Gastroesophageal sphincter (tissue), 4 donors: ENCODE results near the gene FAM219A. TPM values are rescaled to one million over a fixed set of nuclear protein-coding genes. Genes with fewer than 3 reads are reported as not detected.
"Not testable (repeated sequence)": the region's sequence is repeated elsewhere in the genome, so short reads cannot be mapped to it uniquely, and the experiment has no call there.

Experiments
- ATAC-seq: fragments of 150-250 bp; one replicate; pipeline ENCODE4 v1.9.1; 2016; ENCODE audit warnings: mild to moderate bottlenecking, moderate library complexity
- H3K27ac ChIP-seq, 4 donors: fragments of 200-600 bp; sonication (generic) in 3 of 4; 1 replicate in 3 of 4; 2 replicates in 1 of 4; pipeline ENCODE4 v1.5.1; 2016 to 2019
- H3K27me3 ChIP-seq: fragments of 200-600 bp; sonication (generic); one replicate; pipeline ENCODE4 v1.5.1; 2019
- H3K36me3 ChIP-seq, 2 donors: fragments of 200-600 bp; sonication (generic); one replicate each; pipeline ENCODE4 v1.5.1; 2019; ENCODE audit warnings: control low read depth in 1 of 2
- H3K4me1 ChIP-seq, 3 donors: fragments of 200-600 bp; sonication (generic); 1 replicate in 2 of 3; 2 replicates in 1 of 3; pipeline ENCODE4 v1.5.1; 2016 to 2019; ENCODE audit warnings: control low read depth in 2 of 3
- H3K4me3 ChIP-seq, 2 donors: fragments of 200-600 bp; sonication (generic); one replicate each; pipeline ENCODE4 v1.5.1; 2019; ENCODE audit warnings: mild to moderate bottlenecking in 1 of 2, moderate library complexity in 1 of 2
- H3K9me3 ChIP-seq, 3 donors: fragments of 200-600 bp; sonication (generic); one replicate each; pipeline ENCODE4 v1.5.1; 2017 to 2019; ENCODE audit warnings: control low read depth in 2 of 3
- CTCF ChIP-seq, 4 experiments: fragments of 200-600 bp in 2 of 4; fragments of 450-650 bp in 2 of 4; sonication (generic) in 1 of 4; IDR thresholded peaks; one replicate each; pipeline ENCODE4 v1.5.1; 2017 to 2019; ENCODE audit warnings: antibody characterized with exemption in 4 of 4, mild to moderate bottlenecking in 2 of 4, moderate library complexity in 2 of 4
- EP300 ChIP-seq: sonication (generic); formaldehyde crosslinking; IDR thresholded peaks from one replicate; pipeline ENCODE4 v1.6.1; 2017; ENCODE audit warnings: antibody characterized with exemption, mild to moderate bottlenecking
- POLR2A ChIP-seq, 2 donors: fragments of 450-650 bp; IDR thresholded peaks; one replicate each; pipeline ENCODE4 v1.6.1; 2017; ENCODE audit warnings: antibody characterized with exemption in 2 of 2, mild to moderate bottlenecking in 2 of 2, moderate library complexity in 1 of 2
- POLR2AphosphoS5 ChIP-seq: sonication (generic); formaldehyde crosslinking; IDR thresholded peaks from one replicate; pipeline ENCODE4 v1.6.1; 2017; ENCODE audit warnings: antibody characterized with exemption
- WGBS, 2 donors: methylation state at CpG; one replicate each; pipeline ENCODE4 v1.1.5; 2018; ENCODE audit warnings: low coverage in 1 of 2; 5-methylcytosine and 5-hydroxymethylcytosine counted together
- total RNA-seq, 4 donors: library from RNA; depleted of rRNA; stranded (reverse); fragments of >200 nt; gene quantifications; one replicate each; pipeline ENCODE4 v1.1.0, GENCODE V29; 2016

FAM219A gene
- total RNA-seq, 4 donors from 2014 or later, result 11.2 to 18.4 (median 13.4) TPM

DNA sequence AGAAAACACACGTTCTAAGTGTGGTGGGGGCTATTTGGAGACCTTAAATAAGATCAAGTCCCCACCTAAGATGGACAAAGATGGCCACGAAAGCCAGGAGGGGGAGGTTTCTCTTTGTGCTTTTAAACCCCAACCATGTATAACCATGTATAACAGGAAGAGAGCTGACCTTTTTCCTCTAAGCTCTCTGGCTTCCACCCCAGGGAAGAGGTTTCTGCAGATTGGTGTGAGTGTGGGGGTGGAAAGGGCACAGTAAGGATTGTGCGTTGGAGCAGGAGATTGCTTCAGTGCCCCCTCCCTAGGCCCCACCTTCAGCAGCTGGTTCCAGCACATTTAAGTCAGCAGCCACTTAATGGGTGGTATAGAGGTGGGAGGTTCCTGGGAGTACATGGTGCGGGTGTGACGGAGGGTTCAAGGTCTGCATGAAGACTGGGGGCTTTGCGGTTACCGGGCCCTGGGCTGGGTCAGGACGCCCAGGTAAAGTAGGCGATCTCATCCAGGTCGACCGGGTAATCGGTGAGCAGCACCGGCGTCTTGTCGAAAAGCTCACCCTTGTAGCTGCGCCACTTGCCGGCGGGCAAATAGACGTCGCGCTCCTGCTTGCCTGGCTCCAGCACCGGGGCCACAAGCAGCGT, 87.9 kb downstream of the FAM219A start:
- Histone ChIP-seq H3K36me3 (peaks cover 0 to 53% of the 10 kb centered on the region in 2 donors), H3K27me3 (no peaks in the 10 kb centered on the region), H3K4me1 (peaks cover 0 to 40% (median 0%) of the 10 kb centered on the region in 3 donors), H3K9me3 (no peaks in the 10 kb centered on the region), H3K27ac (no peak overlapping the region), H3K4me3 (peak overlapping the region in 1 of 2 donors; percentile 26)
- peak; percentile 6 for TF ChIP-seq POLR2AphosphoS5
- no peak for TF ChIP-seq EP300
- ATAC-seq, result no peak
- WGBS, 2 donors, result 31 to 46% methylated on average over 2 of the region's 23 CpGs

- TF ChIP-seq EP300, result no peak
- TF ChIP-seq POLR2A (IDR thresholded peaks at IDR 0.05), result no peak
- TF ChIP-seq CTCF (IDR thresholded peaks at IDR 0.05), result no peak
- TF ChIP-seq POLR2AphosphoS5, result no peak
- Histone ChIP-seq H3K27me3 (no peaks in the 10 kb centered on the region), H3K36me3 (peaks cover 0 to 53% of the 10 kb centered on the region in 2 donors), H3K9me3 (no peaks in the 10 kb centered on the region), H3K4me3 (no peak overlapping the region), H3K27ac (no peak overlapping the region), H3K4me1 (peaks cover 0 to 32% (median 0%) of the 10 kb centered on the region in 3 donors)
- ATAC-seq, result no peak
- 71 to 77% methylated on average over 2 to 3 of the region's 4 CpGs for WGBS, 2 donors
Observed at GRCh38 chr9:34369636-34370035, 88.7 kb downstream of the FAM219A start.

GRCh38 chr9:34368796-34369195, 89.6 kb downstream of the FAM219A start:
- H3K36me3 ChIP-seq, result peaks cover 0 to 53% of the 10 kb centered on the region in 2 donors
- not testable (repeated sequence) for H3K27ac ChIP-seq, H3K27me3 ChIP-seq, H3K9me3 ChIP-seq, ATAC-seq, H3K4me3 ChIP-seq
- peaks cover 0 to 24% (median 0%) of the 10 kb centered on the region in 3 donors for H3K4me1 ChIP-seq
- 93 to 100% methylated on average over 3 to 4 of the region's 5 CpGs for WGBS, 2 donors

GRCh38 chr9:34367751-34368410, 90.5 kb downstream of the FAM219A start:
- Histone ChIP-seq H3K36me3 (peaks cover 0 to 53% of the 10 kb centered on the region in 2 donors), H3K4me1 (peaks cover 0 to 21% (median 0%) of the 10 kb centered on the region in 3 donors)
- not testable (repeated sequence) for H3K27me3 ChIP-seq, H3K4me3 ChIP-seq, ATAC-seq, H3K9me3 ChIP-seq, H3K27ac ChIP-seq
- WGBS, 2 donors, result 80% methylated on average over 1 of the region's 3 CpGs; no CpG with 5 or more reads in 1 of the 2 donors

- TF ChIP-seq POLR2AphosphoS5 (no peak), EP300 (no peak), POLR2A (IDR thresholded peaks at IDR 0.05) (no peak)
- Histone ChIP-seq H3K27ac (no peak overlapping the region), H3K4me3 (no peak overlapping the region), H3K9me3 (no peaks in the 10 kb centered on the region), H3K27me3 (no peaks in the 10 kb centered on the region), H3K4me1 (peaks cover 0 to 18% (median 0%) of the 10 kb centered on the region in 3 donors), H3K36me3 (peaks cover 0 to 38% of the 10 kb centered on the region in 2 donors)
- WGBS, 2 donors, result 63% methylated on average over 1 of the region's 2 CpGs; no CpG with 5 or more reads in 1 of the 2 donors
- ATAC-seq, result no peak
Observed at GRCh38 chr9:34366365-34366764, 92.0 kb downstream of the FAM219A start.

- WGBS, 2 donors, result 20 to 73% methylated on average over 1 to 2 of the region's 2 CpGs
- H3K4me3 ChIP-seq, result no peak overlapping the region
- H3K9me3 ChIP-seq, result no peaks in the 10 kb centered on the region
- no peak for ATAC-seq
- TF ChIP-seq CTCF (IDR thresholded peaks at IDR 0.05), result no peak
- no peak for TF ChIP-seq POLR2A (IDR thresholded peaks at IDR 0.05)
- no peak for TF ChIP-seq POLR2AphosphoS5
- no peak for TF ChIP-seq EP300
- H3K27me3 ChIP-seq, result no peaks in the 10 kb centered on the region
- peaks cover 0 to 7% (median 0%) of the 10 kb centered on the region in 3 donors for H3K4me1 ChIP-seq
- no peak overlapping the region for H3K27ac ChIP-seq
- peaks cover 0 to 28% of the 10 kb centered on the region in 2 donors for H3K36me3 ChIP-seq
Observed at GRCh38 chr9:34365282-34365681, 93.1 kb downstream of the FAM219A start.
